GM19043 (cell line): Measurements from ENCODE around the gene PLA2G4E.

ENCODE experiments used
- ATAC-seq: cut with Tn5 transposase; IDR thresholded peaks from one replicate; pipeline ENCODE4 v1.9.1; 2021; ENCODE audit warnings: low read depth; ENCODE audit not compliant: unreplicated experiment

The PLA2G4E gene

GRCh38 chr15:41981371-41982132 lies 39.3 kb downstream of the PLA2G4E start:
- no peak for ATAC-seq

GRCh38 chr15:41980654-41981323 lies 40.1 kb downstream of the PLA2G4E start:
- ATAC-seq: no peak

- ATAC-seq: no peak
Observed at GRCh38 chr15:41979493-41980266, 41.2 kb downstream of the PLA2G4E start.

GRCh38 chr15:41978534-41978933 lies 42.3 kb downstream of the PLA2G4E start:
- ATAC-seq: no peak

- ATAC-seq: no peak
Observed at GRCh38 chr15:41977757-41978383, 43.0 kb downstream of the PLA2G4E start.

- ATAC-seq: no peak
Observed at GRCh38 chr15:41975669-41976068, 45.2 kb downstream of the PLA2G4E start.

GRCh38 chr15:41974041-41974440 lies 46.8 kb downstream of the PLA2G4E start:
- ATAC-seq: no peak

- ATAC-seq: peak; percentile 77
Observed at GRCh38 chr15:41972253-41973242, 48.3 kb downstream of the PLA2G4E start, which contains the start of gene EHD4. Gene EHD4, minus strand, starts transcription at chr15:41972557. Its CDS starts 63 bp downstream, at chr15:41972494.

GRCh38 chr15:41971895-41972252 lies 49.0 kb downstream of the PLA2G4E start:
- ATAC-seq: no peak

- ATAC-seq: peak; percentile 38
Observed at GRCh38 chr15:41971089-41971894, 49.5 kb downstream of the PLA2G4E start.

GRCh38 chr15:41970456-41970855 lies 50.4 kb downstream of the PLA2G4E start:
- ATAC-seq: no peak

GRCh38 chr15:41969851-41970431 lies 50.9 kb downstream of the PLA2G4E start:
- ATAC-seq: no peak

GRCh38 chr15:41968701-41969100 lies 52.1 kb downstream of the PLA2G4E start:
- ATAC-seq: no peak

GRCh38 chr15:41967506-41968206 lies 53.2 kb downstream of the PLA2G4E start:
- no peak for ATAC-seq

GRCh38 chr15:41966920-41967465 lies 53.8 kb downstream of the PLA2G4E start:
- no peak for ATAC-seq

- ATAC-seq: no peak
Observed at GRCh38 chr15:41966414-41966812, 54.4 kb downstream of the PLA2G4E start.
